NB4 (cell line): Measurements from ENCODE around the gene LRMDA.

ENCODE experiments used
- DNase-seq: peaks from one replicate; pipeline ENCODE4 v3.0.0; 2010; ENCODE audit warnings: low read depth
- H3K4me3 ChIP-seq: one replicate; pipeline ENCODE4 v1.5.1; 2011; ENCODE audit warnings: mild to moderate bottlenecking, low read depth, low read length, moderate library complexity
- CTCF ChIP-seq: IDR thresholded peaks from one replicate; pipeline ENCODE4 v1.5.1; 2012; ENCODE audit warnings: low read depth, low read length
- MAX ChIP-seq: IDR thresholded peaks from 2 replicates; pipeline ENCODE4 v1.6.1; 2011; ENCODE audit warnings: low read depth, low read length
- MYC ChIP-seq: IDR thresholded peaks from 2 replicates; pipeline ENCODE4 v1.6.1; 2011; ENCODE audit warnings: low read depth, low read length
- POLR2A ChIP-seq: IDR thresholded peaks from 2 replicates; pipeline ENCODE4 v1.6.1; 2011; ENCODE audit warnings: mild to moderate bottlenecking; ENCODE audit not compliant: insufficient read length; ENCODE audit errors: extremely low read depth

The LRMDA gene

GRCh38 chr10:76428551-76429367 lies 997.3 kb downstream of the LRMDA start:
- no peak for TF ChIP-seq POLR2A
- TF ChIP-seq MAX, result no peak
- no peak for TF ChIP-seq MYC
- no peak for TF ChIP-seq CTCF
- DNase-seq, result no peak

GRCh38 chr10:76429368-76430060 lies 998.1 kb downstream of the LRMDA start:
- no peak for TF ChIP-seq MAX
- TF ChIP-seq MYC, result no peak
- no peak for TF ChIP-seq CTCF
- DNase-seq, result no peak
- no peak overlapping the region for H3K4me3 ChIP-seq

More at GRCh38 chr10:76428551-76429367, 997.3 kb downstream of the LRMDA start:
- H3K4me3 ChIP-seq, result no peak overlapping the region

- TF ChIP-seq CTCF (no peak), MAX (no peak), MYC (no peak), POLR2A (no peak)
- no peak for DNase-seq
- no peak overlapping the region for H3K4me3 ChIP-seq
Observed at GRCh38 chr10:76430061-76430645, 998.7 kb downstream of the LRMDA start.

GRCh38 chr10:76432016-76433012 lies 1000.9 kb downstream of the LRMDA start:
- no peak for TF ChIP-seq POLR2A
- TF ChIP-seq MAX, result no peak
- TF ChIP-seq MYC, result no peak
- no peak for TF ChIP-seq CTCF
- no peak overlapping the region for H3K4me3 ChIP-seq
- DNase-seq, result no peak

- DNase-seq, result no peak
- TF ChIP-seq MAX (no peak), POLR2A (no peak), MYC (no peak), CTCF (no peak)
- H3K4me3 ChIP-seq, result no peak overlapping the region
Observed at GRCh38 chr10:76433161-76434005, 1002.0 kb downstream of the LRMDA start.
